WTC11 (cell line): ENCODE results near the gene TBC1D23.

Experiments
- CBFB ChIP-seq: sonication (generic); formaldehyde crosslinking; IDR thresholded peaks from 2 replicates; pipeline ENCODE4 v1.8.1; 2022; ENCODE audit warnings: mild to moderate bottlenecking, low read depth, missing genetic modification reagents
- ELF4 ChIP-seq: sonication (generic); formaldehyde crosslinking; IDR thresholded peaks from 2 replicates; pipeline ENCODE4 v1.8.1; 2022; ENCODE audit warnings: low read depth, mild to moderate bottlenecking, moderate library complexity, missing genetic modification reagents
- ESRRA ChIP-seq: sonication (generic); formaldehyde crosslinking; IDR thresholded peaks from 2 replicates; pipeline ENCODE4 v1.8.1; 2022; ENCODE audit warnings: mild to moderate bottlenecking, missing genetic modification reagents, borderline replicate concordance
- FOXJ3 ChIP-seq: sonication (generic); formaldehyde crosslinking; IDR thresholded peaks from 2 replicates; pipeline ENCODE4 v1.9.0; 2021; ENCODE audit warnings: missing genetic modification reagents, mild to moderate bottlenecking, borderline replicate concordance
- GRHL2 ChIP-seq: fragments of 250-450 bp; sonication (Bioruptor Pico); IDR thresholded peaks from 2 replicates; pipeline ENCODE4 v1.8.0; 2022; ENCODE audit warnings: mild to moderate bottlenecking, moderate library complexity; ENCODE audit not compliant: insufficient replicate concordance, severe bottlenecking
- NFATC4 ChIP-seq: fragments of 250-450 bp; sonication (Bioruptor Pico); IDR thresholded peaks from 2 replicates; pipeline ENCODE4 v1.9.0; 2021; ENCODE audit warnings: mild to moderate bottlenecking
- NR1H2 ChIP-seq: sonication (generic); formaldehyde crosslinking; IDR thresholded peaks from 2 replicates; pipeline ENCODE4 v1.9.0; 2021; ENCODE audit warnings: mild to moderate bottlenecking, moderate library complexity, missing genetic modification reagents
- TCF7 ChIP-seq: sonication (generic); formaldehyde crosslinking; IDR thresholded peaks from 2 replicates; pipeline ENCODE4 v1.8.0; 2022; ENCODE audit warnings: mild to moderate bottlenecking, low read depth, missing genetic modification reagents, moderate library complexity
- ZNF263 ChIP-seq: sonication (generic); formaldehyde crosslinking; IDR thresholded peaks from 2 replicates; pipeline ENCODE4 v1.8.1; 2022; ENCODE audit warnings: low read depth, mild to moderate bottlenecking, moderate library complexity, missing genetic modification reagents
- ZNF396 ChIP-seq: fragments of 250-450 bp; sonication (Bioruptor Pico); IDR thresholded peaks from 2 replicates; pipeline ENCODE4 v1.8.0; 2021; ENCODE audit warnings: mild to moderate bottlenecking, moderate library complexity, borderline replicate concordance
- ZNF416 ChIP-seq: fragments of 250-450 bp; sonication (Bioruptor Pico); IDR thresholded peaks from 2 replicates; pipeline ENCODE4 v1.9.0; 2021; ENCODE audit warnings: mild to moderate bottlenecking, inconsistent platforms
- TF ChIP-seq, protein P1 (sequence below): fragments of 200-600 bp; IDR thresholded peaks from 2 replicates; pipeline ENCODE4 v1.8.0; 2022; ENCODE audit warnings: antibody characterized with exemption
- TF ChIP-seq, protein P2 (sequence below): sonication (generic); formaldehyde crosslinking; IDR thresholded peaks from 2 replicates; pipeline ENCODE4 v1.8.0; 2022; ENCODE audit warnings: mild to moderate bottlenecking, missing genetic modification reagents

DNA sequence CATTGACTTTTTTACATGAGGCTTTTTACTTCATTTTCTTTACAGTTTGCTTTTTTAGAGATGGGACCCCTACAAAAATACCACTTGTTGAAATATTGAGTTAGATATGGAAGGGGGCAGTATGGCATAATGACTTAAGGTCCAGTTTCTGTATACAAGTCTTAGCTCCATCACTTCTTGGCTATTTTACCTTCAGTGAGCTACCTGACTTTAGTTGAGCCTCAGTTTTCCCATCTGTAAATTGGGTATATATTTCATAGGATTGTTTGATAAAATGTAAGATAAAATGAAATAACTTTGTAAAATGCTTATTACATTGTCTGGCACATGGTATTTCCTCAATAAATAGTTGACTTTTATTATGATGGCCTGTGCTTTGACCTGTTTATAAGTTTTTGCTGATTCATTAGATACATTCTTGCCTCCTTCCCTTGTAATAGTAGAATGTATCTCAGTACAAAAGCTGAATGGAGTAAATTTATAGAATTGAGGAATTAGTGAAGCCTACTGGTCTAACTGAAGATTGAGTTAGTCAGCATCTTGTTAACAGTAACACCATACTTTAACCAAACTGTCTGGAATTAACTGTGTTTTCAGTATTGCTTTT is 27.6 kb downstream of the TBC1D23 start:
- TF ChIP-seq, protein P1, sequence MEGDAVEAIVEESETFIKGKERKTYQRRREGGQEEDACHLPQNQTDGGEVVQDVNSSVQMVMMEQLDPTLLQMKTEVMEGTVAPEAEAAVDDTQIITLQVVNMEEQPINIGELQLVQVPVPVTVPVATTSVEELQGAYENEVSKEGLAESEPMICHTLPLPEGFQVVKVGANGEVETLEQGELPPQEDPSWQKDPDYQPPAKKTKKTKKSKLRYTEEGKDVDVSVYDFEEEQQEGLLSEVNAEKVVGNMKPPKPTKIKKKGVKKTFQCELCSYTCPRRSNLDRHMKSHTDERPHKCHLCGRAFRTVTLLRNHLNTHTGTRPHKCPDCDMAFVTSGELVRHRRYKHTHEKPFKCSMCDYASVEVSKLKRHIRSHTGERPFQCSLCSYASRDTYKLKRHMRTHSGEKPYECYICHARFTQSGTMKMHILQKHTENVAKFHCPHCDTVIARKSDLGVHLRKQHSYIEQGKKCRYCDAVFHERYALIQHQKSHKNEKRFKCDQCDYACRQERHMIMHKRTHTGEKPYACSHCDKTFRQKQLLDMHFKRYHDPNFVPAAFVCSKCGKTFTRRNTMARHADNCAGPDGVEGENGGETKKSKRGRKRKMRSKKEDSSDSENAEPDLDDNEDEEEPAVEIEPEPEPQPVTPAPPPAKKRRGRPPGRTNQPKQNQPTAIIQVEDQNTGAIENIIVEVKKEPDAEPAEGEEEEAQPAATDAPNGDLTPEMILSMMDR = no peak
- TF ChIP-seq FOXJ3 = no peak
- TF ChIP-seq ELF4 (CRISPR knock-in tag) = no peak
- TF ChIP-seq NFATC4 (CRISPR knock-in tag) = no peak
- TF ChIP-seq TCF7 (CRISPR knock-in tag) = no peak
- TF ChIP-seq GRHL2 (CRISPR knock-in tag) = no peak
- TF ChIP-seq ZNF263 (CRISPR knock-in tag) = no peak
- TF ChIP-seq NR1H2 (CRISPR knock-in tag) = no peak
- no peak for TF ChIP-seq ESRRA (CRISPR knock-in tag)
- TF ChIP-seq, protein P2, sequence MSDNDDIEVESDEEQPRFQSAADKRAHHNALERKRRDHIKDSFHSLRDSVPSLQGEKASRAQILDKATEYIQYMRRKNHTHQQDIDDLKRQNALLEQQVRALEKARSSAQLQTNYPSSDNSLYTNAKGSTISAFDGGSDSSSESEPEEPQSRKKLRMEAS (CRISPR knock-in tag) = no peak
- no peak for TF ChIP-seq ZNF396 (CRISPR knock-in tag)
- TF ChIP-seq ZNF416 (CRISPR knock-in tag) = no peak
- no peak for TF ChIP-seq CBFB (CRISPR knock-in tag)
